Stimulated activated CD4-positive, alpha-beta T cell treated with anti-CD3 and anti-CD28 coated beads, Interleukin-4, amount 100 ng/mL, for 1 hour (primary cell): ENCODE results near the gene AP2B1.
A peak's percentile ranks its signal among the peaks of the same experiment; 100 is the strongest.
"Not testable (repeated sequence)": the region's sequence is repeated elsewhere in the genome, so short reads cannot be mapped to it uniquely, and the experiment has no call there.

Source experiments
- DNase-seq: peaks from one replicate; pipeline ENCODE4 v3.0.0-alpha.2; 2020

AP2B1 gene

GRCh38 chr17:35587074-35587961 is at the start of gene AP2B1:
Gene AP2B1, plus strand, starts transcription at chr17:35587322. Its CDS starts 6,709 bp downstream, at chr17:35594031.
- DNase-seq: peak; percentile 92

- no peak for DNase-seq
Measured at GRCh38 chr17:35537601-35538141, 49.5 kb upstream of the AP2B1 start, which contains the start of gene SLFN12L. Gene SLFN12L, minus strand, starts transcription at chr17:35537678. Its CDS starts 15,314 bp downstream, at chr17:35522364.

- no peak for DNase-seq
Measured at GRCh38 chr17:35539659-35540026, 47.5 kb upstream of the AP2B1 start.

GRCh38 chr17:35540589-35541404 is 46.3 kb upstream of the AP2B1 start:
- DNase-seq: peak; percentile 34

GRCh38 chr17:35541434-35541833 is 45.7 kb upstream of the AP2B1 start:
- no peak for DNase-seq

- no peak for DNase-seq
Measured at GRCh38 chr17:35542990-35543389, 44.1 kb upstream of the AP2B1 start.

- no peak for DNase-seq
Measured at GRCh38 chr17:35543856-35544255, 43.3 kb upstream of the AP2B1 start.

DNA sequence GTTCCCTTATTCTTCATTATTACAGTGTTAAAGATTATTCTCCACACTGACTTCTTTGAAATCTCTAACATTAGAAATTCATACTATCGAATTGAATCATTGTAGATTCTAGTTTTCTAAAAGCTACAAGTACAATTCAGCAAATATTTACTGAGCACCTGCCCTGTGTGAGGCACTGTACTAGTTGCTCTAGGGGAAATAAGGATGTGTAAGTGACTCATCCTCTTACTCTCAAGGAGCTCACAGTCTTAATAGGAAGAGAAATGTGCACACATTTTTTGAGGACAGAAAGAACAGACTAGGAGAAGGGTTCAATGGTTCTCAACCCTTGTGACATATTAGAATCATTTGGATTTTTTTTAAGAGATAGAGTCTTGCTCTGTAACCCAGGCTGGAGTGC is 42.0 kb upstream of the AP2B1 start:
- no peak for DNase-seq

DNA sequence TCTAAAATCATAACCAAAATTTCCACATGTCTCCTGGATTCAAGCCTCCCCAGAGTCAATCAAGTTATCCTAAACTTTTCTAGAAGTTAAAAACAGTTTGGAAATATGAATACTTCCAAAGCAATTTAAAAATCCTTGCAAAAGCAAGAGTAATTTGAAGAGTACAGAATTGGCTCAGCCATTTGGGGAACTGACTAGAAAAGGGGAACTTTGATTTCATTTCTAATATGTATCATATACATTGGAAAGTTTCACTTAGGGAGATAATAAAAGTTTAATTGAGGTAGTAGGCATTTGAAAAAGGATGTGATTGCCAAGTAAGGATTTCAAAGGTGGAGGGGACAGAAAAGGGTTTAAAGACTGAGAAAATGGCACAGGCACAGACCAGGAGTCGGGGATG is 40.6 kb upstream of the AP2B1 start:
- no peak for DNase-seq

- no peak for DNase-seq
Measured at GRCh38 chr17:35548208-35548810, 38.8 kb upstream of the AP2B1 start.

- no peak for DNase-seq
Measured at GRCh38 chr17:35548978-35549377, 38.1 kb upstream of the AP2B1 start.

DNA sequence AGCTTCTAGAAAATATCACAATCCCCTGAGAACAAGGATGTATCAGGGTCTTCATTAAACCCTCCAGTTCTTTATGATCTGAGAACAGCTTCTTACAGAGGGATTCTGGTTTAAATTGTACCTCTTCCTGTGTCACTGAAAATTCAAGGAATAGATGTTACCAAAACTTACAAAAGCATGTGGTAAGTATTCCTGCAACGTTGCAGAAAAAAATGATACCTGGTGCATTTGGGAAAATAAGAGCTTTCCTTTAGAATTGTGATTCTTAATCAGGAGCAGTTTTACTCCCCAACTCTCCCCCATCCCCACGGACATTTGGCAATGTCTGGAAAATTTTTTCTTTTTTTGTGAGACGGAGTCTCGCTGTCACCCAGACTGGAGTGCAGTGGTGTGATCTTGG is 33.8 kb upstream of the AP2B1 start:
- DNase-seq: no peak

GRCh38 chr17:35554668-35555067 is 32.5 kb upstream of the AP2B1 start:
- no peak for DNase-seq

GRCh38 chr17:35555691-35556090 is 31.4 kb upstream of the AP2B1 start:
- no peak for DNase-seq

GRCh38 chr17:35557353-35557752 is 29.8 kb upstream of the AP2B1 start:
- no peak for DNase-seq

DNA sequence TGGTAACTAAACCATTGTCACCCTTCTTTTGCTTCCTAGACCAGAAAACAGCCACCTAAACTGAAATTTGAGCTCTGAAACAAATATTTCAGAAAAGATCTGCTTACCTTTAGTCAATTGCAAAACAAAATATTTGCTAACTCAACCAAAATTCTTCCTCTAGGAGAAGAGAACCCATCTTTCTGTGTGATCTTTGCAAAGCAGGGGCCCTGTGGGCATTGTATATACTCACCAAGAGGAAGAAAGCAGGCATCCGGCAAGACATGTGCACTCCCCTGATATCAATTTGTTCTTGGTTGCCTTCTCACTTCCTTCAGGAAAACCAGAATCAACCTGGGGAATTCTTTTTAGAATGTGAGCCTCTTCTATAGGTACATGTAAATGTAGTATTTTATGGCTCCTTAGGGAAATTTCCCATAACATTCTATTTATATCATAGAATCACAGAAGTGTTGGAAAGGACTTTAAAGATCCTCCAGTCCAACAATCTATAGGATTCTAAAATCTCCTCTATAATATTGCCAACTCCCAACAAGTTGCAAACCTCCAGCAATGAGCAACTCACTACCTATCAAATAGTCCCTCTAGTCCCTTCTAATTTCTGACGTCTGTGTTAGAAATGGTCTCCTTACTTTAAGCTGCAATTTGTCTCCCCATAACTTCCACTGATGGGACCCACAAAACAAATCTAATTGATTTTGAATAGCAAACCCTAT is 27.5 kb upstream of the AP2B1 start:
- no peak for DNase-seq

- DNase-seq: no peak
Measured at GRCh38 chr17:35560703-35561102, 26.4 kb upstream of the AP2B1 start, which contains the start of gene SLFN14. Gene SLFN14, minus strand, starts transcription at chr17:35560819. Its CDS starts 2,757 bp downstream, at chr17:35558062.

GRCh38 chr17:35563181-35563580 is 23.9 kb upstream of the AP2B1 start:
- DNase-seq: not testable (repeated sequence)

GRCh38 chr17:35566968-35567367 is 20.2 kb upstream of the AP2B1 start:
- no peak for DNase-seq

GRCh38 chr17:35568561-35568960 is 18.6 kb upstream of the AP2B1 start:
- DNase-seq: peak; percentile 47

GRCh38 chr17:35569405-35569804 is 17.7 kb upstream of the AP2B1 start:
- DNase-seq: no peak

GRCh38 chr17:35575759-35576158 is 11.4 kb upstream of the AP2B1 start:
- DNase-seq: no peak
